Peyer's patch (tissue), 4 donors: ENCODE measurements around the gene SGPL1. TPM values are rescaled to one million over a fixed set of nuclear protein-coding genes. Genes with fewer than 3 reads are reported as not detected.

Experiments
- DNase-seq, 3 donors: peaks; one replicate each; pipeline ENCODE4 v3.0.0-alpha.2; 2017 to 2019
- H3K27ac ChIP-seq, 4 donors: fragments of 200-600 bp; sonication (generic); one replicate each; pipeline ENCODE4 v1.5.1; 2016 to 2019
- H3K27me3 ChIP-seq, 2 donors: fragments of 200-600 bp; sonication (generic); one replicate each; pipeline ENCODE4 v1.5.1; 2019
- H3K36me3 ChIP-seq, 3 donors: fragments of 200-600 bp; sonication (generic); one replicate each; pipeline ENCODE4 v1.5.1; 2016 to 2019
- H3K4me1 ChIP-seq, 4 donors: fragments of 200-600 bp; sonication (generic); one replicate each; pipeline ENCODE4 v1.5.1; 2016 to 2019
- H3K4me3 ChIP-seq, 4 donors: fragments of 200-600 bp; sonication (generic); 1 replicate in 3 of 4; 2 replicates in 1 of 4; pipeline ENCODE4 v1.5.1; 2016 to 2019; ENCODE audit warnings: mild to moderate bottlenecking in 1 of 4
- H3K9me3 ChIP-seq, 4 donors: fragments of 200-600 bp; sonication (generic); one replicate each; pipeline ENCODE4 v1.5.1; 2016 to 2019; ENCODE audit warnings: mild to moderate bottlenecking in 1 of 4
- POLR2A ChIP-seq, 2 donors: fragments of 450-650 bp; IDR thresholded peaks; one replicate each; pipeline ENCODE4 v1.5.1; 2017; ENCODE audit warnings: antibody characterized with exemption in 2 of 2, mild to moderate bottlenecking in 2 of 2, moderate library complexity in 2 of 2
- total RNA-seq, 4 donors: library from RNA; depleted of rRNA; stranded (reverse); fragments of >200 nt; gene quantifications; one replicate each; pipeline ENCODE4 v1.1.0, GENCODE V29; 2016
- TF ChIP-seq, protein P1 (sequence below), 6 experiments: fragments of 450-650 bp in 4 of 6; fragments of 200-600 bp in 2 of 6; sonication (generic) in 1 of 6; IDR thresholded peaks; one replicate each; pipeline ENCODE4 v1.5.1; 2017 to 2019; ENCODE audit warnings: antibody characterized with exemption in 6 of 6, mild to moderate bottlenecking in 3 of 6, moderate library complexity in 1 of 6

Gene SGPL1
- total RNA-seq, 4 donors from 2014 or later: 31.4 to 101 (median 82.1) TPM

GRCh38 chr10:70913893-70914240, 98.1 kb downstream of the SGPL1 start:
- TF ChIP-seq, protein P1, sequence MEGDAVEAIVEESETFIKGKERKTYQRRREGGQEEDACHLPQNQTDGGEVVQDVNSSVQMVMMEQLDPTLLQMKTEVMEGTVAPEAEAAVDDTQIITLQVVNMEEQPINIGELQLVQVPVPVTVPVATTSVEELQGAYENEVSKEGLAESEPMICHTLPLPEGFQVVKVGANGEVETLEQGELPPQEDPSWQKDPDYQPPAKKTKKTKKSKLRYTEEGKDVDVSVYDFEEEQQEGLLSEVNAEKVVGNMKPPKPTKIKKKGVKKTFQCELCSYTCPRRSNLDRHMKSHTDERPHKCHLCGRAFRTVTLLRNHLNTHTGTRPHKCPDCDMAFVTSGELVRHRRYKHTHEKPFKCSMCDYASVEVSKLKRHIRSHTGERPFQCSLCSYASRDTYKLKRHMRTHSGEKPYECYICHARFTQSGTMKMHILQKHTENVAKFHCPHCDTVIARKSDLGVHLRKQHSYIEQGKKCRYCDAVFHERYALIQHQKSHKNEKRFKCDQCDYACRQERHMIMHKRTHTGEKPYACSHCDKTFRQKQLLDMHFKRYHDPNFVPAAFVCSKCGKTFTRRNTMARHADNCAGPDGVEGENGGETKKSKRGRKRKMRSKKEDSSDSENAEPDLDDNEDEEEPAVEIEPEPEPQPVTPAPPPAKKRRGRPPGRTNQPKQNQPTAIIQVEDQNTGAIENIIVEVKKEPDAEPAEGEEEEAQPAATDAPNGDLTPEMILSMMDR (IDR thresholded peaks at IDR 0.05): no peak
- no peak for TF ChIP-seq POLR2A (IDR thresholded peaks at IDR 0.05)
- Histone ChIP-seq H3K4me3 (no peak overlapping the region), H3K9me3 (no peaks in the 10 kb centered on the region), H3K4me1 (no peaks in the 10 kb centered on the region), H3K27ac (no peak overlapping the region), H3K27me3 (no peaks in the 10 kb centered on the region), H3K36me3 (no peaks in the 10 kb centered on the region)
- no peak for DNase-seq

- TF ChIP-seq, protein P1 (IDR thresholded peaks at IDR 0.05): no peak
- TF ChIP-seq POLR2A (IDR thresholded peaks at IDR 0.05): no peak
- no peak overlapping the region for H3K4me3 ChIP-seq
- no peaks in the 10 kb centered on the region for H3K27me3 ChIP-seq
- H3K4me1 ChIP-seq: no peaks in the 10 kb centered on the region
- H3K27ac ChIP-seq: no peak overlapping the region
- no peaks in the 10 kb centered on the region for H3K36me3 ChIP-seq
- peak in 1 of 3 donors; percentile 27 for DNase-seq
- no peaks in the 10 kb centered on the region for H3K9me3 ChIP-seq
These were observed 98.6 kb downstream of the SGPL1 start for GRCh38 chr10:70914316-70914864.

GRCh38 chr10:70915206-70915605, 99.5 kb downstream of the SGPL1 start:
- H3K27me3 ChIP-seq: no peaks in the 10 kb centered on the region
- H3K4me3 ChIP-seq: no peak overlapping the region
- H3K27ac ChIP-seq: no peak overlapping the region
- TF ChIP-seq, protein P1 (IDR thresholded peaks at IDR 0.05): no peak
- no peak for TF ChIP-seq POLR2A (IDR thresholded peaks at IDR 0.05)
- H3K9me3 ChIP-seq: no peaks in the 10 kb centered on the region
- H3K36me3 ChIP-seq: no peaks in the 10 kb centered on the region
- H3K4me1 ChIP-seq: no peaks in the 10 kb centered on the region
- DNase-seq: peak in 1 of 3 donors; percentile 36

DNA sequence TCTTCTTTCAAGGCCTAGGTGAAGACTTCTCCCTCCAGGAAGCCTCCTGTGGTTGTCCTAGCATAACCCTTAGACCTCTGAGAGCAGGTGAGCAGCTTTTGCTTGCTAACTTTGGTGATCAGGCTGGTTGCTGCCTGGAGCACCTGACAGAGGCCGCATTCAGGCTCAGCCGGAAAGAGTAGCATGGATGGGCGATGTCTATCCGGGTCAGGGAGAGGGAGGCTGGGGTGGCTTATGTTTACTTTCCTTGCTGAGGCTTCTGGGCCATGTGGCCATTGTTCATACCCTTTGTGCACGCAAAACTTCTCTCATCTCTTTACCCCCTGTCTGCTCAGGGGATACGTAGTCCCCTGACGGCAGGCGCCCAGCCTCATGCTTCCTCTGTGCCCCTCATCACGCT, 100.1 kb downstream of the SGPL1 start:
- Histone ChIP-seq H3K4me1 (no peaks in the 10 kb centered on the region), H3K4me3 (no peak overlapping the region), H3K27me3 (no peaks in the 10 kb centered on the region), H3K9me3 (no peaks in the 10 kb centered on the region), H3K36me3 (no peaks in the 10 kb centered on the region), H3K27ac (no peak overlapping the region)
- no peak for TF ChIP-seq POLR2A (IDR thresholded peaks at IDR 0.05)
- TF ChIP-seq, protein P1 (IDR thresholded peaks at IDR 0.05): no peak
- DNase-seq: peak in 1 of 3 donors; percentile 13

GRCh38 chr10:70916241-70916640, 100.5 kb downstream of the SGPL1 start:
- H3K27me3 ChIP-seq: no peaks in the 10 kb centered on the region
- H3K9me3 ChIP-seq: no peaks in the 10 kb centered on the region
- no peaks in the 10 kb centered on the region for H3K36me3 ChIP-seq
- H3K4me1 ChIP-seq: no peaks in the 10 kb centered on the region
- no peak for DNase-seq
- no peak overlapping the region for H3K27ac ChIP-seq
- no peak for TF ChIP-seq POLR2A (IDR thresholded peaks at IDR 0.05)
- TF ChIP-seq, protein P1 (IDR thresholded peaks at IDR 0.05): no peak
- H3K4me3 ChIP-seq: no peak overlapping the region

DNA sequence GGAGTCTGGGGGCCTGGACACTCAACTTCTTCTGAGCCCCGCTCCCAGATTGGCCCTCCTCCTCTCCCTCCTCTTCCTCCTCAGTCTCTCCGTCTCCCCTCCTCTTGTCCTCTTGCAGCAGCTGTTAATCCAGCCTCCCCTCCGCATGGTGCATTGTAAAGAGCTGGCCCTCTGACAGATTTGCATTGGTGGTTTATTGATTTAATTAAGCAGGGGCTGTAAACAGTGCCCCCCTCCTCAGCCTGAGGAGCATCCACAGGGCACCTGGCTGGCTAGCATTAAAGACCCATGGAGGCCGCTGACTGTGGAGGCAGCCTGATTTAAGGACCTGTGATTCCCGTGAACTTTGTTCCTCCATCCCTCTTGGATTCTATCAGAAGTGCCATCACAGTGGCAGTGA, 101.5 kb downstream of the SGPL1 start:
- Histone ChIP-seq H3K27me3 (no peaks in the 10 kb centered on the region), H3K36me3 (no peaks in the 10 kb centered on the region), H3K9me3 (no peaks in the 10 kb centered on the region), H3K4me3 (no peak overlapping the region), H3K27ac (no peak overlapping the region), H3K4me1 (no peaks in the 10 kb centered on the region)
- no peak for DNase-seq
- TF ChIP-seq, protein P1 (IDR thresholded peaks at IDR 0.05): no peak
- TF ChIP-seq POLR2A (IDR thresholded peaks at IDR 0.05): no peak
